Astrocyte (in vitro differentiated cells and primary cell): ENCODE measurements around the gene DPP4.

Experiments
- EZH2 ChIP-seq: IDR thresholded peaks from 2 replicates; pipeline ENCODE4 v1.6.1; 2012; ENCODE audit warnings: mild to moderate bottlenecking, low read length, inconsistent platforms; ENCODE audit not compliant: insufficient read depth
- TF ChIP-seq, protein P1 (sequence below): IDR thresholded peaks from 2 replicates; pipeline ENCODE4 v1.5.1; 2011; ENCODE audit warnings: low read depth, mild to moderate bottlenecking, inconsistent platforms, low read length, moderate library complexity; ENCODE audit not compliant: insufficient read depth

DNA sequence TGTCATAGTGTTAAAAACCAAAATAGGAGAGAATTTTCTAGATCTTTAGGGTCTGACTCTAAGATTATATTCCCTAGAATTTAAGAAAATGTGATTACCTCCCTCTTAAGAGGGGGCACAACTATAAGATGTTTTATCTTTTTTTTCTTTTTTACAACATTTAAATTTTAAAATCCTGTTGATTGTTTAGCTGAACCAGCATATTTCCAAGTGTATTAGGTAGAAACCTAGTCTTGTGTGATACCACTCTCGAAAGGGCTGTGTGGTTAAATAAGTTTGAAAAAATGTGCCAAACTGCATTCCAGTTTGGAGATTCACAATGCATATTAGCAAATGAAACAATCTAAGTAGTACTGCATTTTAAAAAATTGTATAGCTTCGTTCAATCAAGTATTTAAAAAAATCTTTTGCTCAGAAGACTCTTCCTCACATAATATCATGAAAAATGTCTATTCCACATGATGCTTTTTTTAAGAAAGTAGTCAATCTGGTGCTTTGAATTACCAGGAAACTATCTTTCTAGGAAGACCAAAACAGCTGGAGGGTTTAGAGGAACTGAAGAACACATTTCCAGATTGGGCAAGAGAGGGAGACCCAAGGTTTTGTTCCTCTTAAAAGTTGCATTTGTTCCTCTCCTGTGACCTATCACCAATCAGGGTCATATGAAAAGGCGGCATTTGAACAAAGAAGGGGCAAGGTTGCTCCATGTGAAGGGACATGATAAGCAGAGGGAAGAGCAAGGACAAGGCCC, 98.8 kb downstream of the DPP4 start:
- TF ChIP-seq, protein P1, sequence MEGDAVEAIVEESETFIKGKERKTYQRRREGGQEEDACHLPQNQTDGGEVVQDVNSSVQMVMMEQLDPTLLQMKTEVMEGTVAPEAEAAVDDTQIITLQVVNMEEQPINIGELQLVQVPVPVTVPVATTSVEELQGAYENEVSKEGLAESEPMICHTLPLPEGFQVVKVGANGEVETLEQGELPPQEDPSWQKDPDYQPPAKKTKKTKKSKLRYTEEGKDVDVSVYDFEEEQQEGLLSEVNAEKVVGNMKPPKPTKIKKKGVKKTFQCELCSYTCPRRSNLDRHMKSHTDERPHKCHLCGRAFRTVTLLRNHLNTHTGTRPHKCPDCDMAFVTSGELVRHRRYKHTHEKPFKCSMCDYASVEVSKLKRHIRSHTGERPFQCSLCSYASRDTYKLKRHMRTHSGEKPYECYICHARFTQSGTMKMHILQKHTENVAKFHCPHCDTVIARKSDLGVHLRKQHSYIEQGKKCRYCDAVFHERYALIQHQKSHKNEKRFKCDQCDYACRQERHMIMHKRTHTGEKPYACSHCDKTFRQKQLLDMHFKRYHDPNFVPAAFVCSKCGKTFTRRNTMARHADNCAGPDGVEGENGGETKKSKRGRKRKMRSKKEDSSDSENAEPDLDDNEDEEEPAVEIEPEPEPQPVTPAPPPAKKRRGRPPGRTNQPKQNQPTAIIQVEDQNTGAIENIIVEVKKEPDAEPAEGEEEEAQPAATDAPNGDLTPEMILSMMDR = no peak
- TF ChIP-seq EZH2 = no peak
